ENCODE measurements around the gene EARS2. TPM values are rescaled to one million over a fixed set of nuclear protein-coding genes. Genes with fewer than 3 reads are reported as not detected.
"Not testable (repeated sequence)": the region's sequence is repeated elsewhere in the genome, so short reads cannot be mapped to it uniquely, and the experiment has no call there.

EARS2 gene
- total and polyA plus RNA-seq, 2 of the 8 experiments (the other 6 are each of a cell fraction or from before 2014, with no cell fraction given): 47.8 to 111 TPM

DNA sequence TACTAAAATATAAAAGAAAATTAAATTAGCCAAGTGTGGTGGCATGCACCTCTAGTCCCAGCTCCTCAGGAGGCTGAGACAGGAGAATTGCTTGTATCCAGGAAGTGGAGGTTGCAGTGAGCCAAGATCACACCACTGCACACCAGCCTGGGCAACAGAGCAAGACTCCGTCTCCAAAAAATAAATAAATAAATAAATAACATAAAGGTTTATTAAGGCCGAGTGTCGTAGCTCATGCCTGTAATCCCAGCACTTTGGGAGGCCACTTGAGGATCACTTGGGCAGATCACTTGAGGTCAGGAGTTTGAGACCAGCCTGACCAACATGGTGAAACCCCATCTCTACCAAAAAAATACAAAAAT, 16.4 kb downstream of the EARS2 start:
- H3K18ac ChIP-seq (ENCODE audit: extremely low read depth, low read length); H3K27me3 ChIP-seq (replicated peaks in 1 of 4; ENCODE audit: control insufficient read depth in 3 of 4, extremely low read depth in 1 of 4, insufficient read depth in 3 of 4, low read length in 3 of 4); H3K9ac ChIP-seq (replicated peaks in 1 of 4; ENCODE audit: extremely low read depth in 1 of 4, low read depth in 3 of 4, low read length in 3 of 4); H2BK5ac ChIP-seq (ENCODE audit: low read depth, low read length); H3K14ac ChIP-seq (ENCODE audit: insufficient read length); H2BK120ac ChIP-seq (replicated peaks; ENCODE audit: low read depth, low read length); H3K23ac ChIP-seq (ENCODE audit: insufficient read length); H4K91ac ChIP-seq (replicated peaks; ENCODE audit: insufficient read length, low read length); H4K8ac ChIP-seq (ENCODE audit: extremely low read depth, insufficient read depth, low read length); H3K4ac ChIP-seq (replicated peaks; ENCODE audit: insufficient read length, low read depth, low read length); H3K56ac ChIP-seq (replicated peaks; ENCODE audit: insufficient read length, low read depth, low read length); H3K79me1 ChIP-seq (ENCODE audit: low read depth, low read length); H2BK20ac ChIP-seq (ENCODE audit: low read length); H3K4me2 ChIP-seq (ENCODE audit: insufficient read depth in 1 of 2, low read depth in 2 of 2, low read length in 2 of 2); H3K27ac ChIP-seq (ENCODE audit: low read depth, low read length); H2BK15ac ChIP-seq (ENCODE audit: low read length); H3K4me3 ChIP-seq (ENCODE audit: extremely low read depth in 1 of 4, insufficient read depth in 2 of 4, low read depth in 3 of 4, low read length in 4 of 4); H3K79me2 ChIP-seq (ENCODE audit: control insufficient read depth in 1 of 2, insufficient read depth in 2 of 2, low read length in 2 of 2); H2AFZ ChIP-seq (ENCODE audit: low read length); FAIRE-seq; H4K5ac ChIP-seq (ENCODE audit: insufficient read length, low read depth, low read length); H3K23me2 ChIP-seq (ENCODE audit: low read depth, low read length); H3K4me1 ChIP-seq (replicated peaks in 1 of 4; ENCODE audit: control insufficient read depth in 3 of 4, insufficient read depth in 4 of 4, low read length in 3 of 4); H3K9me3 ChIP-seq (ENCODE audit: insufficient read depth in 2 of 2, low read depth in 1 of 2, low read length in 1 of 2); DNase-seq (ENCODE audit: low read depth in 1 of 2, low spot score in 2 of 2); H2AK5ac ChIP-seq (ENCODE audit: low read depth, low read length); H2BK12ac ChIP-seq (ENCODE audit: low read depth, low read length); H4K20me1 ChIP-seq (replicated peaks in 1 of 2; ENCODE audit: control insufficient read depth in 1 of 2, insufficient read depth in 2 of 2, low read length in 2 of 2): not testable (repeated sequence)
- peaks cover 9 to 50% (median 27%) of the 10 kb centered on the region in 4 experiments; a peak in 7 of 8 replicates for H3K36me3 ChIP-seq (ENCODE audit: control insufficient read depth in 2 of 4, insufficient read depth in 4 of 4, low read length in 3 of 4)
- POLR2A ChIA-PET (ENCODE audit: partially characterized antibody): interaction anchor here (1.1 to 1.8 kb wide), 3 partner anchors 14 to 49 kb away, joined by 3 to 6 read pairs (median 6); no protein-coding TSS in a partner anchor
- WGBS, 2 experiments (ENCODE audit: extremely low coverage in 1 of 2, insufficient coverage in 1 of 2, insufficient read length in 1 of 2, insufficient replicate concordance in 2 of 2, low coverage in 1 of 2, low lambda C conversion rate in 2 of 2, missing lambda C conversion rate in 1 of 2): 91% methylated on average over 3 of the region's 3 CpGs; no CpG with 5 or more reads in 1 of the 2 experiments
- CTCF ChIA-PET (ENCODE audit: partially characterized antibody): interaction anchor here (1.0 to 1.1 kb wide), 2 partner anchors 11 to 14 kb away, joined by 3 read pairs; no protein-coding TSS in a partner anchor
